HL-60 (cell line): Measurements from ENCODE around the gene ZNF618.

ENCODE experiments used
- CTCF ChIP-seq: IDR thresholded peaks from one replicate; pipeline ENCODE4 v1.5.1; 2011; ENCODE audit warnings: low read length, control low read depth, inconsistent platforms; ENCODE audit not compliant: insufficient read depth
- POLR2AphosphoS5 ChIP-seq: IDR thresholded peaks from 2 replicates; pipeline ENCODE4 v1.6.1; 2012; ENCODE audit warnings: low read depth
- REST ChIP-seq: IDR thresholded peaks from 2 replicates; pipeline ENCODE4 v1.6.1; 2012; ENCODE audit warnings: low read depth; ENCODE audit not compliant: insufficient replicate concordance
- SPI1 ChIP-seq: IDR thresholded peaks from 2 replicates; pipeline ENCODE4 v1.6.1; 2012; ENCODE audit warnings: low read depth, mild to moderate bottlenecking, borderline replicate concordance

- TF ChIP-seq CTCF: no peak
- no peak for TF ChIP-seq POLR2AphosphoS5
- no peak for TF ChIP-seq REST
- TF ChIP-seq SPI1: no peak
These were observed 179.8 kb downstream of the ZNF618 start for GRCh38 chr9:114055894-114056293.
